DMS 273 treated with DMSO at 0.1 percent for 48 hours (cell line): ENCODE data around the gene GOLGA1.
"Not testable (repeated sequence)": the region's sequence is repeated elsewhere in the genome, so short reads cannot be mapped to it uniquely, and the experiment has no call there.

Source experiments
- DNase-seq: peaks from one replicate; lab custom pipeline; 2025; lab: John Stamatoyannopoulos, UW

GOLGA1 gene

GRCh38 chr9:124940894-124941678 lies at the start of gene GOLGA1:
Gene GOLGA1 (minus strand): TSS chr9:124941083. CDS start chr9:124938711, 2,372 bp downstream.
- DNase-seq, result peak; percentile 61

GRCh38 chr9:124983698-124984097 lies 42.8 kb upstream of the GOLGA1 start:
- DNase-seq, result no peak

GRCh38 chr9:124980431-124980830 lies 39.5 kb upstream of the GOLGA1 start:
- DNase-seq, result no peak

- DNase-seq, result no peak
Observed at GRCh38 chr9:124975131-124975530, 34.2 kb upstream of the GOLGA1 start.

DNA sequence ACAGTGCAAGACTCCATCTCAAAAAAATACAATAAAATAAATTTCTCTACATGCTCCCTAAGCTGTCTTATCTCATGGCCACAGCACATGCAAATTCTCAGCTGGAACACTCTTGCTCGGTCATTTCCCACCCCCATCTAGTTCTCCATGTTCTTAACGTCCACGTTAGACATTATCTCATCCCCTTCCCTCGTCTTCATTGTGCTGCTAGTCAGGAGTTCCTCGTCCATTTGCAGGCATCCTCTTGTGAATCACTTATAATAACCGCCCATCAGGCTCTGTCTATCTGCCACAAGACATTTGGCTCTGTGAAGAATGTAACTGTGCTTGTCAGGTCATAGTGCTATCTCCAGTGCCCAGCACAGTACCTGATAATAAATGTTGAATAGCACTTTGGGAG lies 32.9 kb upstream of the GOLGA1 start:
- DNase-seq, result no peak

DNA sequence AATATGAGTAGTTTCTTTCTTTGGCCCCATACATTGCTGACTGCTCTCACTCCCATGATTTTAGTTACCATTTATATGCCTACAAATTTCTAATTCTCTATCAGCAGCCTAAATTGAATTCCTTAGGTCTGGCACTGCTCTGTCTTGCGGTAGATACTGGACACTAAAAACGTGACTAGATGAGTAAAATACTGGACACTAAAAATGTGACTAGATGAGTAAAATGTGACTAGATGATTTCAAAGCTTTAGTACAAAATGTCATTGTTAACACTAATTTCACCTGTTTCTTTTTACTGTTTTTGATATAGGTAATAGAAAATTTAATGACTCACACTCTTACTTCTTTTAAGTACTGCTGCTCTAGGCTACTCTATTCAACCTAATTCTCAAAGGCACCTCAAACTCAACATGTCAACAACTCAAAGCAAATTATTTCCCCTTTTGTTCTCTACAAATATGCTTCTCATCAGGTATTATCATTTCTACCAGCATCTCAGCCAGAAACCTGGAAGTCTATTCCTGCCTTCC lies 31.4 kb upstream of the GOLGA1 start:
- no peak for DNase-seq

- no peak for DNase-seq
Observed at GRCh38 chr9:124969401-124969800, 28.5 kb upstream of the GOLGA1 start.

DNA sequence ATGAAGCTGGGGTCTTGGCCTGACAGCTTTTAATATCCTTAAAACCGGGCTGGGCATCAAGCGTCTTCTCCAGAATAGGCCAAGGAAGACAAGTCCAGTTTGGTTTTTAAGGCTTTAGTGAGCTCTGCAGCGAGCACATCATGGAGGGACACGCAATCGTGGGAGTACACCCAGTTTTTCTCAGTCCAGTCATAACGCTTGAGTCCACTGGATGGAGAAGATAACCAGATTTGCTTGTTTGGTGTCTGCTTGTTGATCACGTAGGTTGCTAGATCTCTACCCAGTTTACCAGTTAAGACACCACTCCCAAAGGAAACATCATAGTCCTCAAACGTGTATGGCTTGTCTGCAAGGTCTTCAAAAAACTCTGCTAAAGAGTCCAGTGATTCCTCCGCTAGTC lies 27.4 kb upstream of the GOLGA1 start:
- no peak for DNase-seq

- DNase-seq, result not testable (repeated sequence)
Observed at GRCh38 chr9:124965775-124966568, 25.1 kb upstream of the GOLGA1 start.

DNA sequence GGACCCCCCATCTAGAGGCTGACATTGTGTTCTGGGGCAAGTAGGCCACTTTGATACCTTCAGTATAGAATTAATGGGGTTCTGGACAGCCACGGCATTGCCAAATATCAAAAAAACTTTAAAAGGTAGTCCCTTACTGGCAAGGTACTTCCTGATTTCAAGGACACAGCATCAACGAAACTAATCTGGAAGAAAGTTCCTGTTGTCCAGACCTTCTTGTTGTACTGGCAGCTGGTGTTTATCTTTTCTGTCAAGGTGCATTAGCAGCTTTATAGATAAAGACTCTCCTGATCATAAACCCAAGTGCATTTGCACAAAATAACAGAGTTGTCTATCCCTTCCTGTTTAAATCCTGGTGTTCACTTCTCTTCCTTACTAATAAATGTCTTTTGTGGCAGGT lies 23.7 kb upstream of the GOLGA1 start:
- no peak for DNase-seq

GRCh38 chr9:124964056-124964455 lies 23.2 kb upstream of the GOLGA1 start:
- no peak for DNase-seq

DNA sequence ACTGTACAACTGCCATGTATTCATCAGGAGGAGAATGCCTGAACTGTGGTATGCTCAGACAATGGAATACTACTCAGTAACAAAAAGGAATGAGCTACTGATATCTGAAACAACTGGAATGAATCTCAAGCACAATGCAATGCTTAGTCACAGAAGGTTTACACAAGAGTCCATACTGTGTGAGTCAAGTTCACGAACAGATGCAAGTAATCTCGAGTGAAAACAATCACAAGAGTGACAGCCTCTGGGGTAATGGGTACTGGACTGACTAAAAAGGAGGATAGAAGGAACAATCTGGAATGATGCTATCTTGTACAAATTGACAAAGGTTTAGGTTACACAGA lies 19.5 kb upstream of the GOLGA1 start:
- no peak for DNase-seq

DNA sequence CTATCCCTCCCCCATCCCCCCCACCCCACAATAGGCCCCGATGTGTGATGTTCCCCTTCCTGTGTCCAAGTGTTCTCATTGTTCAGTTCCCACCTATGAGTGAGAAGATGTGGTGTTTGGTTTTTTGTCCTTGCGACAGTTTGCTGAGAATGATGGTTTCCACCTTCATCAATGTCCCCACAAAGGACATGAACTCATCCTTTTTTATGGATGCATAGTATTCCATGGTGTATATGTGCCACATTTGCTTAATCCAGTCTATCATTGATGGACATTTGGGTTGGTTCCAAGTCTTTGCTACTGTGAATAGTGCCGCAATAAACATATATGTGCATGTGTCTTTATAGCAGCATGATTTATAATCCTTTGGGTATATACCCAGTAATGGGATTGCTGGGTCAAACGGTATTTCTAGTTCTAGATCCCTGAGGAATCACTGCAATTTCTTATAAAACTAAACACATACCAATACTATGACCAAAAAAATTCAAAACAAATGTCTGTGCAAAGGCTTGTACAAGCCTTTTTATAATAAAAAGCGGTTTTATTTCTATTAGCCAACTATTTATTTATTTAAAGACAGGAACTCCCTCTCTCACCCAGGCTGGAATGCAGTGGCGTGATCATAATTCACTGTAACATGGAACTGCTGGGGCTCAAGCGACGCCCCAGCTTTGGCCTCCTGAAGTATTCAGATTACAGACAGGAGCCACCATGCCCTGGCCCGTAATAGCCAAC lies 19.0 kb upstream of the GOLGA1 start:
- DNase-seq, result not testable (repeated sequence)

DNA sequence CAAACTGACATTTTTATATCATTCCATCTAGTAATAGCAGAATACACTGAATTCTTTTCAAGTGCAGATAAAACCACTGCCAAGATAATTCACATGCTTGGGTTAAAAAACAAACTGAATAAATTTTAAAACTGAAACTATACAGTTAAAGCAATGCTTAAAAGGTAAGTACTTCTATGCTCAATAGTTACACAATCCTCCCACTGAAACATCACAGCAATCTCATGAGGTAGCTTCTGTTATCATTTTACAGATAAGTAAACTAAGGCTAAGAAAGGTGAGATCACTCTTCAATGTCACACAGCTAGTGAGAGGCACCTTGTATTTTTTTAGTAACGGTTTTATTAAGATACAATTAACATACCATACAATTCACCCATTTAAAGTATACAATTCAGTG lies 13.4 kb upstream of the GOLGA1 start:
- DNase-seq, result no peak

GRCh38 chr9:124950050-124950718 lies 9.3 kb upstream of the GOLGA1 start:
- DNase-seq, result no peak

DNA sequence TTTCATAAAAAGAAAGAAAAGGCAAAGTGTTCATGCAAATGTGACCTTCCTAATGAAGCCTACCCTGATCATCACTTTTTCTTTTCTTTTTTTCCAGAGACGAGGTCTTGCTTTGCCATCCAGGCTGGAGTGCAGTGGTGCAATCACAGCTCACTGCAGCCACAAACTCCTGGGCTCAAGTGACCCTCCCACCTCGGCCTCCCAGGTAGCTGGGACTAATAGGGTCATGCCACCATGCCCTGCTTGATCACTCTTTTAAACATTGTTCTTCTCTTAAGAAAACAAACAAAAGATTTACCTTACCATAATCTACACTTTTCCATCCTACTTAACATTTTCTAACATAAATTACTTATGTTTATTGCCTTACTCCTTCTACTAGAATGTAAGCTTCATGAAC lies 8.5 kb upstream of the GOLGA1 start:
- no peak for DNase-seq

- DNase-seq, result no peak
Observed at GRCh38 chr9:124947727-124948391, 7.0 kb upstream of the GOLGA1 start.

- DNase-seq, result no peak
Observed at GRCh38 chr9:124946167-124946566, 5.3 kb upstream of the GOLGA1 start.

DNA sequence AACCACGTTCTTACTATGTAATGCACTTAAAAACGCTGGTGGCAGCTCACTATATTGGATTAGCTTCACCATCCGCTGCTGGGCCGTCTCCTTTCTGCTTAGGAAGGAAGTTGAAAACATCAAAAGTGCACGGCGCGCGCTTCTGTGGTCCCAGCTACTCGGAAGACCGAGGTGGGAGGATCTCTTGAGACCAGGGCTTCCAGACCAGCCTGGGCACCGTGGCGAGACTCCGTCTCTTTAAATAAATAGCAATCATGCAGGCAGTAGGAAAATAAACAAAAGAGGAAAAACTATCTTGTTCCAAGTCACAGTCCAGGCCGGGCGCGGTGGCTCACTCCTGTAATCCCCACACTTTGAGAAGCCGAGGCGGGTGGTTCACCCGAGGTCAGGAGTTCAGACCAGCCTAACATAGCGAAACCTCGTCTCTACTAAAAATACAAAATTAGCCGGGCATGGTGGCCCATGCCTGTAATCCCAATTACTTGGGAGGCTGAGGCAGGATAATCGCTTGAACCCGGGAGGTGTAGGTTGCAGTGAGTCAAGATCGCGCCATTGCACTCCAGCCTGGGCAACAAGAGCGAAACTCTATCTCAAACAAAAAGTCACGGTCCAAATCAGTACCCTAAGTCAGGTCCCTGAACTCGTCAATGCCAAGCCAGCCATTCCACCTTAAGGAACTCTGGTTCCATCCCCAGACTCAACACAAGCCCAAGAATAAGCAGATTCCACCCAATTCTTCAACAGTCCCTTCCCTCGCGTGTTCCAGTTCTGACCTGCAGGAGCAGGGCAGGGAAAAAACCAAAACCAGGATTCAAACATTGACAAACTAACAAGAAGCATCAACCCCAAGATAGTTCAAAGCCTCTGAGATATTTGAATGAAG lies 1.0 kb upstream of the GOLGA1 start:
- no peak for DNase-seq

DNA sequence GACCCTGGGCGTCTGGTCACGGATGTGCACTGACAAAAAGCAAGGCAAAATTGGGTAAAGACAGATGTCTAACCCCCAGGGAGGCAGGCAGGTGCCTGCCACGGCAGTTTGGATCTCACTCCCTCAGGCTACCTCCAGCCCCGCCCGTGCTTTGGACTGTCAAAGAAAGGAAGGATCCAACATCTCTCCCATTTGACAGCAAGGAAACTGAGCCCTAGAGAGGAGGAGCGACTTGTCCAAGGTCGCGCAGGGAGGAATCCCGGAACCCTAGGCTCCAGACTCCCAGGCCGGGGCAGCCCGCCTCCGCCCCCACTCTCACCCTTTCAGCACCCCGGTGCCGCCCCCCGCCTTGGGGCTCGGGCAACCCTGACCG lies 376 bp downstream of the GOLGA1 start:
- DNase-seq, result no peak
